Stimulated activated CD4-positive, alpha-beta T cell treated with anti-CD3 and anti-CD28 coated beads, TNF-alpha, amount 100 ng/mL, for 1 hour (primary cell): ENCODE measurements around the gene BABAM2.
"Not testable (repeated sequence)": the region's sequence is repeated elsewhere in the genome, so short reads cannot be mapped to it uniquely, and the experiment has no call there.

Experiments
- DNase-seq, 3 donors: peaks; one replicate each; pipeline ENCODE4 v3.0.0-alpha.2; 2020; ENCODE audit warnings: low read depth in 3 of 3, low spot score in 1 of 3

The BABAM2 gene

GRCh38 chr2:27878825-27879224 is 11.7 kb upstream of the BABAM2 start:
- no peak for DNase-seq

GRCh38 chr2:27881815-27882583 is 8.5 kb upstream of the BABAM2 start:
- DNase-seq = not testable (repeated sequence)

GRCh38 chr2:27882584-27882922 is 8.0 kb upstream of the BABAM2 start:
- DNase-seq = not testable (repeated sequence)

DNA sequence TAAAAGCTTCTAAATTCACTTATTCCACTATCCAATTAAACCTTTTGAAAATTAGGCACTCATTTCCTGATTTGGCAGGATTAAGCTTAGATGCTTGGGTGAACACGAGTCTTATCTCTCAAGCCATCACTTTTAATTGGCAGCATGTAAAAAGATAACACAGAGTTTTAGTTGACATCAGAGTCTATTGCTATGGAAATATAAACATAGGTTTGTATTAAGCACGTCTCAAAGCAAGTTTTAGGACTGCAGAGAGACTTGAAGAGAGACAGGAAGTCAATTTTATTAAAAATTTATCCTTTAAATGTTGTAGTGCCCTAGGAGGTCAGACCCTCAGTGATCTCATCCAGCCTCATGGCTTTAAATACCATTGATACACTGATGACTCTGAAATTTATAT is 5.9 kb upstream of the BABAM2 start:
- DNase-seq = no peak

DNA sequence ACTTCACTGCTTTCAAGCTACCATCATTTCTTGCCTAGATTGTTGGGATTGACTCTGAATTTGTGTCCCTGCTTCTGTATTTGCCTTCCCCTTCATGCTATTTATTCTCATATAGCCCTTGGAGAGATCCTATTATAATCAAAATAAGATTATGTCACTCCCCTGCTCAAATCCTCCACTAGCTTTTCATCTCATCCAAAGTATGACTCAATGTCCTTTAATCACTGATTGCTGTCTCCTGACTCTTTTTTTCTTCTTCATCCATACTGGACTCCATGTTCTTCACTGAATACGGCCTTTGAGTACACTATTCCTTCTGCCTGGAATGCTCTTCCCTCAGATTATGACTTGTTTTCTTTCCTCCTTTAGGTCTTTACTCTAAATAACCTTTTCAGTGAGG is 5.3 kb upstream of the BABAM2 start:
- no peak for DNase-seq

DNA sequence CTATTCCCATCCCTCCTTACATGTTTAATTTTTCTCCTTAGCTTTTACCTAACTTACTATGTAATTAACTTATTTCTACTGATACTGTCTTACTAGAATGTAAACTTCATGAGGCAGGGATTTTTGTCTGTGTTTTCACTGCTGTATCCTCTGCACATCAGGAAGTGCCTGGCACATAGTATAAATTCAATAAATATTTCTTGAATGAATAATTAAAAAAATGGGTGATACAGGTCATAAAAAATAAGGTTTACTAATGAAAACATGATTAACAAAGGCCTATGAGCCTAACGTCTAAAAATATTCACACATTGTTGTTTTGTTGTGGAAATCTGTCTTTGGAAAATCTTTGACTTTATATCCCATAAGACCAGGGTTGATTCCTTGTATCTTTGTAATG is 4.9 kb upstream of the BABAM2 start:
- no peak for DNase-seq

DNA sequence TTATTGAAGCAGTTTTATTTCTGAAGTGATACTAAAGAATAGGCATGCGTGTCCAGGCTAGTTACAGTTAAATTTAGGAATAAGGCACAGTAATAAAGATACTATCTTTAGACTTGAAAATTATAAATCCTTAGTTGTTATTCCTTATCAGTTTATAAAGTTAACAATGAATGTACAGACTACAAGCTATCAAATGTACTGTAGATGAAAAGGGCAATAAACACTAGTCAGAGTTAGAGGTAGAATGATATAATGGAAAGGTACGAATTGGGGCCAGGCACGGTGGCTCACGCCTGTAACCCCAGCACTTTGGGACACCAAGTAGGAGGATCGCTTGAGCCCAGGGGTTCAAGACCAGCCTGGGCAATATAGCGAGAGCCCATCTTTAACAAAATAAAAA is 4.2 kb upstream of the BABAM2 start:
- no peak for DNase-seq

DNA sequence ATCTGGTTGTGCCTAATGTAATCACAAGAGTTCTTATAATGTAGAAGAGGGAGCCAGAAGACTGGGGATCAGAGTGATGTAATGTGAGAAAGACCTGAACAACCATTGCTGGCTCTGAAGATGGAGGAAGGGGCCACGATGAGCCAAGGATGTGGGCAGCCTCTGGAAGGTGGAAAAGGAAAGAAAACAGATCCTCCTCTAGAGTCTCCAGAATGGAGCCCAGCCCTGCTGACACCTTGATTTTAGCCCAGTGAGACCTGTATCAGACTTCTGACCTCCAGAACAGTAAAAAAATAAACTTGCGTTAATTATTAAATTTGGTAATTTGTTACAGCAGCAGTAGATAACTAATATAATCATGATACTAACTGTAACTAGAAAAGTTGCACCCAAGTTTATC is 3.4 kb upstream of the BABAM2 start:
- DNase-seq = no peak

DNA sequence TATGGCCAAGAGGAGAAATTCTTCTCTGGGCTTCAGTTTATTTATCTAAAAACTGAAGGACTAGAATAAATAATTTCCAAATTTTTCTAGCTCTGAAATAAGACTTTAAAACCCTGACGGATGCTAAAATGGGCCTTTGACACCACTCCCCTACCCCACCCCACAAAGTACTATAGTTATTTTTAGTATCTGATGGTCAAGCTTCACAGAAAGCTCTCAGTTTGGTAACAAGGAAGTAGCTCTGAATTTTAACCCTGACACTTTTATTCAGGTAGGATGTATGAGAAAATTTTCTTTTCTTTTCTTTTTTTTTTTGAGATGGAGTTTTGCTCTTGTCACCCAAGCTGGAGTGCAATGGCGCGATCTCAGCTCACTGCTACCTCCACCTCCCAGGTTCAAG is 2.7 kb upstream of the BABAM2 start:
- DNase-seq = no peak

GRCh38 chr2:27888790-27889189 is 1.7 kb upstream of the BABAM2 start:
- no peak for DNase-seq

DNA sequence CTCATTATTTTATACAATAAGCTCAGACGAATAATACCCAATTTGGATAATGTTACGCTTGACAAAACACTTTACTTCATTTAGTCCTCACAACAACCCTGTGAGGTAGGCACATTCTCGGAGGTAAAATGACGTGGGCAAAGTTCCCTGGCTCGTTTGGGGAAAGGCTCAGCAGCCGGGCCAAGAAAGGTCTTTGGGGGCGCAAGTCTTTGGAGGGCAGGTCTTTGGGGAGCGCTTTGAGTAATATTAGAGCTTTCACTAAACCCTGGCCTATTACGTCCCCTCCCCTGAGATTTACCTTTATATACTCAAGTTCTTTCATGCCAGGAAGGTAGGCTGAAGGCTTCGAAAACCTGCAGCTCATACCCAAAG is 769 bp upstream of the BABAM2 start:
- no peak for DNase-seq

GRCh38 chr2:27890924-27891672 is 569 bp downstream of the BABAM2 start:
- peak; percentile 68 to 81 (median 72) for DNase-seq

DNA sequence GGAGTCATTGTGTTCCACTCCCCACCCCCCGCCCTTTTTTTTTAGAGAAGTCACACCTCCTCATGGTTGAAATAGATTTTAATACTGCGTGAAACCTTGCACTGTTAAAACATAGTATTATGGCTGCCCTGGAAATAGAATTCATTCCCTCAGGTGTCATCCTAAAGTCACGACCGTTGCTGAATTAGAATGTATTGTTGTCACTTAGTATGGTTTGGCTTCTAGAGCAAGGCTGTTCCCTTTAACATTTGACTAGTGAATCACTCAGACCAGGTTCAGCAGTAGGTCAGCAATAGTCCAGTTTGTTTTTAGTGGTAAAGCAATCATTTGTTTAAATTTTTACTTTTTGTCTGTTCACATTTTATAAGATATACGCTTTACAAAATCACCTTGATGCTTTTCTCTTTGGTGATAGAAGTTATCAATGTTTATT is 1.2 kb downstream of the BABAM2 start:
- DNase-seq = no peak

- DNase-seq = no peak
These were observed 2.5 kb downstream of the BABAM2 start for GRCh38 chr2:27893006-27893405.

- no peak for DNase-seq
These were observed 7.2 kb downstream of the BABAM2 start for GRCh38 chr2:27897717-27898116.

DNA sequence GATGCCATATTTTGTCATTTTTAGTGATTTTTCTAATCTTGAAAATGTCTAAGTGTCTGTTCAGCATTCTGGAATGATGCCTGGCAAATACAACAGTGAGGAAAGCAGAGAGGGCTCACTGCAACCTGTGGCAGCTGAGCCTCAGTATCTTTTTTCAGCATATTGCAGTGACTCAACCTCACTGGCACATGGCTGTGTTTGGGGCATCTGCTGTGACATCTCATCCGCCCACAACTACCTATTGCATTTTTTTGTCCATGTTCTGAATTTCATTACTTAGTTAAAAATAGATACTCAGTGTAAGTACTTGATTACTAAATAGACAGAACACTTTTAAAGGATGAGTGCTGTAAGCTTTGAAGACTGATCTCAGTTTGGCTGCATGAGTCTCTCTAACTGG is 10.7 kb downstream of the BABAM2 start:
- DNase-seq = no peak

- no peak for DNase-seq
These were observed 11.6 kb downstream of the BABAM2 start for GRCh38 chr2:27902098-27902497.

DNA sequence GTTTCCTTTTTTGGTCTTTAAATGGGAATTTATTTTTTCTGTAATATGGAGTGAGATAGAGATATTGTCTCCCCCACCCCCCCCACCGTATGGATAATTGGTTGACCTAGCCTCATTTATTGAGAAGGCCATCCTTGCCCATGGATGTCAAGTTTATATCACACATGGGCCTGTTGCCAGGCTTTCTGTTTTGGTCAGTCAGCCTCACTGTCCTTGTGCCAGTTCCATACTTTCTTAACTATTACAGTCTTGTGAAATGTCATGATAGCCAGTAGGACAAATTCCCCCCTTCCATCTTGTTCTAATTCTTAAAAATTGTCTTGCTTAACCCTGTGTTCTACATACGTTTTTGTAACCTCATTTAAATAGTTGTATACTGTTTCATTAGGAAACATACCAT is 12.5 kb downstream of the BABAM2 start:
- DNase-seq = no peak

- DNase-seq = no peak
These were observed 13.3 kb downstream of the BABAM2 start for GRCh38 chr2:27903649-27904404.

DNA sequence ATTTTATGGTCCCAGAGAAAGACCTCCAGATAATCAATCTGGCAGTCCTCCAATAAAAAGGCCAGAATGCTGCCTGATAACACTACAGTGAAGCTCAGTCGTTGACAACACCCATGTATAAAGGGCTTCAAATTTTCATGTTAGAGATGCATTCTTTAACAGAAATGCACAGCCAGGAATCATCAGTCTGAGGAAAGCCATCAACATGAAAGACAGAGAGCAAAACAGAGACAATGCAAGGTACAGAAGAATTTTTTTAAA is 13.8 kb downstream of the BABAM2 start:
- no peak for DNase-seq

DNA sequence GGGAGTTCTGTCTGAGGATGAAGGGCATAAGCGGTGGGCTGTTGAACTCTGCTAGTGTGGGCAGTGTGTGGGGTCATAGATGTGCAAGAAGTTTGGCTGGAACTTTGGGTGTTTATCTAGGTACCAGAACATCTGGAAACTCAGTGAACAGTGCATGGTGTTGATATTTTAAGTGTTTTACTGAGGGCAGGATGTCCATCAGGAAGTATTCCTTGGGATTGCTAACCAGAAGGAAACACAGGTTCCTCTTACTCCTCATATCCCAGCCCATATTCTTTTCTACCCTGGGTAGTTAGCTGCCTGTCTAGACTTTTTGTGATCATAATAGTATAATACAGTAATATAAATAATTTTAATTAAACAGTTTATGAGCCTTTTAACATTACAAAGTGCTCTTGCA is 15.5 kb downstream of the BABAM2 start:
- DNase-seq = no peak

- no peak for DNase-seq
These were observed 17.0 kb downstream of the BABAM2 start for GRCh38 chr2:27907547-27907946.
